Neural cell (in vitro differentiated cells): ENCODE results near the gene ZBTB8A. TPM values are rescaled to one million over a fixed set of nuclear protein-coding genes. Genes with fewer than 3 reads are reported as not detected.

ENCODE experiments used
- H2AFZ ChIP-seq: fragments of 200-600, 300-800 bp; sonication (generic), shearing (Covaris generic); 2 replicates; pipeline ENCODE4 v1.6.0; 2014; ENCODE audit warnings: low read depth, mild to moderate bottlenecking, antibody characterized with exemption, low read length, moderate library complexity
- H3F3A ChIP-seq: fragments of 200-600 bp; shearing (Covaris generic); 2 replicates; pipeline ENCODE4 v1.6.1; 2016; ENCODE audit warnings: mild to moderate bottlenecking, moderate library complexity, mixed read lengths, antibody characterized with exemption, low read length; ENCODE audit not compliant: insufficient read depth, poor library complexity, severe bottlenecking
- H3K27ac ChIP-seq: fragments of 200-600, 300-800 bp; sonication (generic), shearing (Covaris generic); 2 replicates; pipeline ENCODE4 v1.5.1; 2014; ENCODE audit warnings: mild to moderate bottlenecking, low read length, moderate library complexity
- H3K27me3 ChIP-seq: fragments of 300-800, 200-600 bp; sonication (generic), shearing (Covaris generic); 2 replicates; pipeline ENCODE4 v1.6.0; 2014; ENCODE audit warnings: mild to moderate bottlenecking, low read depth, low read length, moderate library complexity; ENCODE audit not compliant: insufficient read depth
- H3K36me3 ChIP-seq: fragments of 300-800, 200-600 bp; sonication (generic), shearing (Covaris generic); 2 replicates; pipeline ENCODE4 v1.5.1; 2014; ENCODE audit warnings: mild to moderate bottlenecking, antibody characterized with exemption, low read length, moderate library complexity; ENCODE audit not compliant: insufficient read depth
- H3K4me2 ChIP-seq: fragments of 300-800, 200-600 bp; sonication (generic), shearing (Covaris generic); 2 replicates; pipeline ENCODE4 v1.6.0; 2014; ENCODE audit warnings: mild to moderate bottlenecking, low read length
- H3K4me3 ChIP-seq: fragments of 300-800, 200-600 bp; sonication (generic), shearing (Covaris generic); 2 replicates; pipeline ENCODE4 v1.5.1; 2014; ENCODE audit warnings: mild to moderate bottlenecking, low read length, moderate library complexity
- H3K79me2 ChIP-seq: fragments of 200-600 bp; shearing (Covaris generic); replicated peaks from 2 replicates; pipeline ENCODE4 v1.6.0; 2014; ENCODE audit warnings: mild to moderate bottlenecking, low read length, moderate library complexity; ENCODE audit not compliant: insufficient read depth
- H3K9ac ChIP-seq: fragments of 300-800, 200-600 bp; sonication (generic), shearing (Covaris generic); 2 replicates; pipeline ENCODE4 v1.6.1; 2016; ENCODE audit warnings: mild to moderate bottlenecking, low read length, mixed read lengths
- H3K9me2 ChIP-seq: fragments of 200-600 bp; shearing (Covaris generic); 2 replicates; pipeline ENCODE4 v1.6.1; 2016; ENCODE audit warnings: mild to moderate bottlenecking, low read length, mixed read lengths; ENCODE audit not compliant: insufficient read depth
- H3K9me3 ChIP-seq: fragments of 200-600, 300-800 bp; sonication (generic), shearing (Covaris generic); 2 replicates; pipeline ENCODE4 v1.6.1; 2016; ENCODE audit warnings: mild to moderate bottlenecking, mixed run types, low read length, moderate library complexity, mixed read lengths
- H4K20me1 ChIP-seq: fragments of 200-600 bp; shearing (Covaris generic); 2 replicates; pipeline ENCODE4 v1.6.1; 2016; ENCODE audit warnings: mild to moderate bottlenecking, mixed run types; ENCODE audit not compliant: insufficient read depth
- EP300 ChIP-seq: fragments of 450-650 bp; conservative IDR thresholded peaks from 2 replicates; pipeline ENCODE4 v1.6.1; 2014; ENCODE audit warnings: antibody characterized with exemption, mild to moderate bottlenecking, moderate library complexity; ENCODE audit not compliant: poor library complexity, severe bottlenecking
- EZH2 ChIP-seq: fragments of 200-600, 300-800 bp; shearing (Covaris generic), sonication (generic); IDR thresholded peaks from 2 replicates; pipeline ENCODE4 v1.6.1; 2014; ENCODE audit warnings: antibody characterized with exemption, low read length, borderline replicate concordance, mild to moderate bottlenecking; ENCODE audit not compliant: insufficient read depth, poor library complexity, severe bottlenecking
- MXI1 ChIP-seq: fragments of 450-650 bp; conservative IDR thresholded peaks from 2 replicates; pipeline ENCODE4 v1.6.1; 2014; ENCODE audit warnings: antibody characterized with exemption, mild to moderate bottlenecking; ENCODE audit not compliant: poor library complexity, severe bottlenecking
- POLR2AphosphoS5 ChIP-seq: IDR thresholded peaks from 2 replicates; pipeline ENCODE4 v1.6.1; 2012
- SMC3 ChIP-seq: fragments of 450-650 bp; conservative IDR thresholded peaks from 2 replicates; pipeline ENCODE4 v1.6.1; 2014; ENCODE audit warnings: antibody characterized with exemption, mild to moderate bottlenecking, moderate library complexity; ENCODE audit not compliant: poor library complexity
- TAF1 ChIP-seq: IDR thresholded peaks from 2 replicates; pipeline ENCODE4 v1.6.1; 2012; ENCODE audit warnings: low read depth
- polyA plus RNA-seq: library from polyadenylated mRNA; depleted of rRNA; stranded (reverse); fragments of >200 nt; gene quantifications from 2 replicates; pipeline ENCODE4 v1.2.3, GENCODE V29; 2014
- TF ChIP-seq, protein P1 (sequence below): fragments of 450-650 bp; IDR thresholded peaks from 2 replicates; pipeline ENCODE4 v1.5.1; 2014; ENCODE audit warnings: antibody characterized with exemption, mild to moderate bottlenecking, moderate library complexity; ENCODE audit not compliant: poor library complexity, severe bottlenecking
- TF ChIP-seq, protein P2 (sequence below): IDR thresholded peaks from 2 replicates; pipeline ENCODE4 v1.6.1; 2012; ENCODE audit warnings: borderline replicate concordance

ZBTB8A gene
- polyA plus RNA-seq, 1 donor from 2014 or later: 10.1 TPM

DNA sequence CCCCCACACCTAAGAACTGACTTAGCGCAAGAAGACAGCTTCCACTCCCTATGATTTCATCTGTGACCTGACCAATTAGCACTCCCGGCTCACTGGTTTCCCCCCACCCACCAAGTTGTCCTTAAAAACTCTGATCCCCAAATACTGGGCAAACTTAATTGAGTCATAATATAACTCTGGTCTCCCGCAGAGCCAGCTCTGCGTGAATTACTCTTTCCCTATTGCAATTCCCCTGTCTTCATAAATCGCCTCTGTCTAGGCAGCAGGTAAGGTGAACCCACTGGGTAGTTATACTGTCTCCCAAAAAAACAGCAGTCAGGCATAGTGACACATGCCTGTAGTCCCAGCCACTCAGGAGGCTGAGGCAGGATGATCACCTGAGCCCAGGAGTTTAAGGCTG, 74.2 kb downstream of the ZBTB8A start:
- Histone ChIP-seq H3K9ac (no peak overlapping the region), H3K4me2 (no peak overlapping the region), H3K9me3 (no peaks in the 10 kb centered on the region), H3F3A (no peaks in the 10 kb centered on the region), H4K20me1 (no peaks in the 10 kb centered on the region), H3K27ac (no peak overlapping the region), H3K36me3 (no peaks in the 10 kb centered on the region), H3K27me3 (no peaks in the 10 kb centered on the region), H2AFZ (no peak overlapping the region), H3K9me2 (no peaks in the 10 kb centered on the region), H3K79me2 (no peaks in the 10 kb centered on the region), H3K4me3 (no peak overlapping the region)
- TF ChIP-seq SMC3 (no peak), EZH2 (no peak), MXI1 (no peak), TAF1 (no peak), POLR2AphosphoS5 (no peak), EP300 (no peak)
- TF ChIP-seq, protein P1, sequence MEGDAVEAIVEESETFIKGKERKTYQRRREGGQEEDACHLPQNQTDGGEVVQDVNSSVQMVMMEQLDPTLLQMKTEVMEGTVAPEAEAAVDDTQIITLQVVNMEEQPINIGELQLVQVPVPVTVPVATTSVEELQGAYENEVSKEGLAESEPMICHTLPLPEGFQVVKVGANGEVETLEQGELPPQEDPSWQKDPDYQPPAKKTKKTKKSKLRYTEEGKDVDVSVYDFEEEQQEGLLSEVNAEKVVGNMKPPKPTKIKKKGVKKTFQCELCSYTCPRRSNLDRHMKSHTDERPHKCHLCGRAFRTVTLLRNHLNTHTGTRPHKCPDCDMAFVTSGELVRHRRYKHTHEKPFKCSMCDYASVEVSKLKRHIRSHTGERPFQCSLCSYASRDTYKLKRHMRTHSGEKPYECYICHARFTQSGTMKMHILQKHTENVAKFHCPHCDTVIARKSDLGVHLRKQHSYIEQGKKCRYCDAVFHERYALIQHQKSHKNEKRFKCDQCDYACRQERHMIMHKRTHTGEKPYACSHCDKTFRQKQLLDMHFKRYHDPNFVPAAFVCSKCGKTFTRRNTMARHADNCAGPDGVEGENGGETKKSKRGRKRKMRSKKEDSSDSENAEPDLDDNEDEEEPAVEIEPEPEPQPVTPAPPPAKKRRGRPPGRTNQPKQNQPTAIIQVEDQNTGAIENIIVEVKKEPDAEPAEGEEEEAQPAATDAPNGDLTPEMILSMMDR: no peak

DNA sequence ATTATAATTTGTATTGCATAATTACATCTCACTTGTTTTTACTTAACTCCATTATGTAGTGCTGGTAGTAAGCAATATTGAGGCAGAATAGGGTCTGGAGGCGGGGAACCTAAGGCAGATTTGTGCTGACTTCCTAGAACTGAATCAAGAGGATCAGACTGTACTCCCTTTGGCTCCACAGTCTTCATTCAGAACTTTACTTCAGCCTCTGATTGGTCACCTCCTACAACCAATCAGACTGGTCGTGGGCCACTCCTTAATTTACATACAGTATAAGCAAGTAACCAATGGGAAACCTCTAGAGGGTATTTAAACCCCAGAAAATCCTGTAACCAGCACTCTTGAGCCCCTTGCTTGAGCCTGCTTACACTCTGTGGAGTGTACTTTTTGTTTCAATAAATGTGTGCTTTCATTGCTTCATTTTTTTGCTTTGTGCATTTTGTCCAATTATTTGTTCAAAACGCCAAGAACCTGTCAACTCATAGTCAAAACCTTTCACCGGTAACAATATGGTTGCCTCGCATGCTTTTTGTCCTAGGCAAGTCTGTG, 79.5 kb downstream of the ZBTB8A start:
- Histone ChIP-seq H3K36me3 (no peaks in the 10 kb centered on the region), H4K20me1 (no peaks in the 10 kb centered on the region), H3K9me2 (no peaks in the 10 kb centered on the region), H2AFZ (no peak overlapping the region), H3K4me2 (no peak overlapping the region), H3K79me2 (no peaks in the 10 kb centered on the region), H3K27ac (no peak overlapping the region), H3F3A (no peaks in the 10 kb centered on the region), H3K9me3 (no peaks in the 10 kb centered on the region), H3K4me3 (no peak overlapping the region), H3K9ac (no peak overlapping the region), H3K27me3 (no peaks in the 10 kb centered on the region)
- TF ChIP-seq, protein P2, sequence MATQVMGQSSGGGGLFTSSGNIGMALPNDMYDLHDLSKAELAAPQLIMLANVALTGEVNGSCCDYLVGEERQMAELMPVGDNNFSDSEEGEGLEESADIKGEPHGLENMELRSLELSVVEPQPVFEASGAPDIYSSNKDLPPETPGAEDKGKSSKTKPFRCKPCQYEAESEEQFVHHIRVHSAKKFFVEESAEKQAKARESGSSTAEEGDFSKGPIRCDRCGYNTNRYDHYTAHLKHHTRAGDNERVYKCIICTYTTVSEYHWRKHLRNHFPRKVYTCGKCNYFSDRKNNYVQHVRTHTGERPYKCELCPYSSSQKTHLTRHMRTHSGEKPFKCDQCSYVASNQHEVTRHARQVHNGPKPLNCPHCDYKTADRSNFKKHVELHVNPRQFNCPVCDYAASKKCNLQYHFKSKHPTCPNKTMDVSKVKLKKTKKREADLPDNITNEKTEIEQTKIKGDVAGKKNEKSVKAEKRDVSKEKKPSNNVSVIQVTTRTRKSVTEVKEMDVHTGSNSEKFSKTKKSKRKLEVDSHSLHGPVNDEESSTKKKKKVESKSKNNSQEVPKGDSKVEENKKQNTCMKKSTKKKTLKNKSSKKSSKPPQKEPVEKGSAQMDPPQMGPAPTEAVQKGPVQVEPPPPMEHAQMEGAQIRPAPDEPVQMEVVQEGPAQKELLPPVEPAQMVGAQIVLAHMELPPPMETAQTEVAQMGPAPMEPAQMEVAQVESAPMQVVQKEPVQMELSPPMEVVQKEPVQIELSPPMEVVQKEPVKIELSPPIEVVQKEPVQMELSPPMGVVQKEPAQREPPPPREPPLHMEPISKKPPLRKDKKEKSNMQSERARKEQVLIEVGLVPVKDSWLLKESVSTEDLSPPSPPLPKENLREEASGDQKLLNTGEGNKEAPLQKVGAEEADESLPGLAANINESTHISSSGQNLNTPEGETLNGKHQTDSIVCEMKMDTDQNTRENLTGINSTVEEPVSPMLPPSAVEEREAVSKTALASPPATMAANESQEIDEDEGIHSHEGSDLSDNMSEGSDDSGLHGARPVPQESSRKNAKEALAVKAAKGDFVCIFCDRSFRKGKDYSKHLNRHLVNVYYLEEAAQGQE: no peak
- TF ChIP-seq SMC3: no peak
